Peyer's patch (tissue), 4 donors: ENCODE data around the gene CA9.

Source experiments
- CTCF ChIP-seq, 6 experiments: fragments of 450-650 bp in 4 of 6; fragments of 200-600 bp in 2 of 6; sonication (generic) in 1 of 6; IDR thresholded peaks; one replicate each; pipeline ENCODE4 v1.5.1; 2017 to 2019; ENCODE audit warnings: antibody characterized with exemption in 6 of 6, mild to moderate bottlenecking in 3 of 6, moderate library complexity in 1 of 6
- POLR2A ChIP-seq, 2 donors: fragments of 450-650 bp; IDR thresholded peaks; one replicate each; pipeline ENCODE4 v1.5.1; 2017; ENCODE audit warnings: antibody characterized with exemption in 2 of 2, mild to moderate bottlenecking in 2 of 2, moderate library complexity in 2 of 2

GRCh38 chr9:35729700-35730485 lies 56.2 kb downstream of the CA9 start:
- peak; percentile 24 to 59 (median 46) for TF ChIP-seq CTCF (IDR thresholded peaks at IDR 0.05)
- no peak for TF ChIP-seq POLR2A (IDR thresholded peaks at IDR 0.05)
